Lower leg skin (tissue), 4 donors: ENCODE measurements around the gene DCUN1D4. TPM values are rescaled to one million over a fixed set of nuclear protein-coding genes. Genes with fewer than 3 reads are reported as not detected.
A peak's percentile ranks its signal among the peaks of the same experiment; 100 is the strongest.
"Not testable (repeated sequence)": the region's sequence is repeated elsewhere in the genome, so short reads cannot be mapped to it uniquely, and the experiment has no call there.

Source experiments
- DNase-seq, 2 donors: peaks; one replicate each; pipeline ENCODE4 v3.0.0-alpha.2; 2019; ENCODE audit warnings: low spot score in 2 of 2
- H3K4me3 ChIP-seq: fragments of 200-600 bp; sonication (generic); 2 replicates; pipeline ENCODE4 v1.5.1; 2017; ENCODE audit warnings: mild to moderate bottlenecking, low read depth; ENCODE audit not compliant: poor library complexity, severe bottlenecking
- CTCF ChIP-seq, 3 donors: fragments of 450-650 bp; IDR thresholded peaks; one replicate each; pipeline ENCODE4 v1.5.1; 2016; ENCODE audit warnings: antibody characterized with exemption in 3 of 3, mild to moderate bottlenecking in 3 of 3, moderate library complexity in 2 of 3
- POLR2A ChIP-seq, 2 donors: fragments of 450-650 bp; IDR thresholded peaks; one replicate each; pipeline ENCODE4 v1.6.1; 2016 to 2017; ENCODE audit warnings: antibody characterized with exemption in 2 of 2, mild to moderate bottlenecking in 1 of 2, moderate library complexity in 1 of 2
- WGBS, 2 donors: methylation state at CpG; one replicate each; pipeline ENCODE4 v1.1.5; 2018; 5-methylcytosine and 5-hydroxymethylcytosine counted together
- intact Hi-C: fragments of 100-400 bp; cut with DNase I; formaldehyde crosslinking; loops from one replicate; pipeline ENCODE4 v1.15.0; 2023; ENCODE audit warnings: low total_unique reads
- total RNA-seq, 4 donors: library from RNA; depleted of rRNA; stranded (reverse); fragments of >200 nt; gene quantifications; one replicate each; pipeline ENCODE4 v1.1.0, GENCODE V29; 2016

Gene DCUN1D4
- total RNA-seq, 4 donors from 2014 or later = 16.7 to 30.7 (median 17.7) TPM

DNA sequence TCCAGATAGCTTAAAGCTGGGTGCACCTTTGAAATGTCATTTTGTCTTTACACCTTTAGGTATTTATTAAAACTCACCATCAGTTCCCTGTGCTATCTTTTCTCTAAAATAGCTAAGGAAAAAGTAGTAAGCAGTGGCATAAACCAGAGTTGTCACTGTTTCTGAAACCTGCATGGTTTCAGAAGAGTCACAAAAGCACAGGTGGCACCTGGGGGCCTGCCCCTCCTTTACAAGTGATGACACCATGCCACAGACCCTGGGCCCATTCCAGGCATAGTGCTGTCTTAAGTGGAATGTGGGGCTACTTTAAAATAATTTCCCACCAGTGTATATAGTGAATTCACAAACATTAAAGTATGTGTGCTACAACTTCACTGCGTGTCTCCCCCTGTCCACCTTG is 47.8 kb downstream of the DCUN1D4 start:
- WGBS, 2 donors = 92 to 97% methylated on average over 1 of the region's 1 CpG
- intact Hi-C loops = no loop called here
- no peak for TF ChIP-seq CTCF (IDR thresholded peaks at IDR 0.05)
- no peak for TF ChIP-seq POLR2A (IDR thresholded peaks at IDR 0.05)
- no peak for DNase-seq
- H3K4me3 ChIP-seq = no peak overlapping the region

- H3K4me3 ChIP-seq, DNase-seq, intact Hi-C loops: not testable (repeated sequence)
- 92 to 93% methylated on average over 16 of the region's 16 CpGs for WGBS, 2 donors
These were observed 50.4 kb downstream of the DCUN1D4 start for GRCh38 chr4:51893402-51893801.

GRCh38 chr4:51894059-51894645 is 51.2 kb downstream of the DCUN1D4 start:
- 92 to 100% methylated on average over 1 of the region's 1 CpG for WGBS, 2 donors

GRCh38 chr4:51895158-51895557 is 52.2 kb downstream of the DCUN1D4 start:
- no peak for DNase-seq
- intact Hi-C loops = no loop called here
- 75 to 79% methylated on average over 3 of the region's 3 CpGs for WGBS, 2 donors
- TF ChIP-seq CTCF (IDR thresholded peaks at IDR 0.05) = no peak
- TF ChIP-seq POLR2A (IDR thresholded peaks at IDR 0.05) = no peak
- H3K4me3 ChIP-seq = no peak overlapping the region

More at GRCh38 chr4:51894059-51894645, 51.2 kb downstream of the DCUN1D4 start:
- intact Hi-C loops = no loop called here
- no peak overlapping the region for H3K4me3 ChIP-seq
- TF ChIP-seq CTCF (IDR thresholded peaks at IDR 0.05) (no peak), POLR2A (IDR thresholded peaks at IDR 0.05) (no peak)
- DNase-seq = no peak

GRCh38 chr4:51895816-51896408 is 53.0 kb downstream of the DCUN1D4 start:
- intact Hi-C loops = no loop called here
- TF ChIP-seq POLR2A (IDR thresholded peaks at IDR 0.05) (no peak), CTCF (IDR thresholded peaks at IDR 0.05) (no peak)
- H3K4me3 ChIP-seq = no peak overlapping the region
- DNase-seq = peak in 1 of 2 donors; percentile 43
- 32 to 36% methylated on average over 2 of the region's 2 CpGs for WGBS, 2 donors

DNA sequence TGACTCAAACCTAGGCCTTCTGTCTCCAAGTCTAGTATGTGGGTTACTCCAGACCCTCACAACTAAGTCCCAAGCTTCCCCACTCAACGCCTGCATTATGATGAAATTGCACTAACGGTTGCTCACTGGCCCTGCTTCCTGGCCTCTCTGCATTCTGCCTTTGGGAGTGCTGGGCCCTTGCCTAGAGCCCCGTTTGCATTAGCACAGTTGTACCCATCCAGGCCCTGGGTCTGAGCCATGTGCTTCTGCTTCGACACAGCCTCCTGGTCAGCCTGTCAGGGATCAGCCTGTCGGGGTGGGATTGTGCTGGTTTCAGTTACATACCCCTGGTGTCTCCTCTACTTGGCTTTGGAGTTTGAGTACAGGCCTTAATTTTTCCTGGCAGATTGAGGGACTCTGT is 58.4 kb downstream of the DCUN1D4 start:
- WGBS, 2 donors = 83 to 88% methylated on average over 5 of the region's 5 CpGs
- DNase-seq = no peak
- H3K4me3 ChIP-seq = no peak overlapping the region
- TF ChIP-seq POLR2A (IDR thresholded peaks at IDR 0.05) (no peak), CTCF (IDR thresholded peaks at IDR 0.05) (no peak)
- intact Hi-C loops = no loop called here
